ENCODE data around the gene SREBF1. TPM values are rescaled to one million over a fixed set of nuclear protein-coding genes. Genes with fewer than 3 reads are reported as not detected.

SREBF1 gene
- polyA plus RNA-seq, 4 donors, result 43.9 to 58.1 (median 50.8) TPM

GRCh38 chr17:17798573-17799255 lies 38.1 kb downstream of the SREBF1 start:
- no peak for DNase-seq (ENCODE audit: low read depth in 4 of 4, low spot score in 2 of 4)

GRCh38 chr17:17798010-17798556 lies 38.7 kb downstream of the SREBF1 start:
- DNase-seq (ENCODE audit: low read depth in 4 of 4, low spot score in 2 of 4), result no peak

GRCh38 chr17:17797119-17797809 lies 39.5 kb downstream of the SREBF1 start:
- DNase-seq (ENCODE audit: low read depth in 4 of 4, low spot score in 2 of 4), result no peak

GRCh38 chr17:17796787-17797061 lies 40.1 kb downstream of the SREBF1 start:
- no peak for DNase-seq (ENCODE audit: low read depth in 4 of 4, low spot score in 2 of 4)

GRCh38 chr17:17795946-17796786 lies 40.6 kb downstream of the SREBF1 start:
- DNase-seq (ENCODE audit: low read depth in 4 of 4, low spot score in 2 of 4), result no peak

GRCh38 chr17:17795296-17795695 lies 41.5 kb downstream of the SREBF1 start:
- no peak for DNase-seq (ENCODE audit: low read depth in 4 of 4, low spot score in 2 of 4)

GRCh38 chr17:17794382-17794781 lies 42.4 kb downstream of the SREBF1 start:
- DNase-seq (ENCODE audit: low read depth in 4 of 4, low spot score in 2 of 4), result no peak

GRCh38 chr17:17793378-17794214 lies 43.2 kb downstream of the SREBF1 start:
- DNase-seq (ENCODE audit: low read depth in 4 of 4, low spot score in 2 of 4), result no peak

GRCh38 chr17:17792551-17793377 lies 44.0 kb downstream of the SREBF1 start:
- DNase-seq (ENCODE audit: low read depth in 4 of 4, low spot score in 2 of 4), result no peak

GRCh38 chr17:17792037-17792550 lies 44.7 kb downstream of the SREBF1 start:
- DNase-seq (ENCODE audit: low read depth in 4 of 4, low spot score in 2 of 4), result no peak

- no peak for DNase-seq (ENCODE audit: low read depth in 4 of 4, low spot score in 2 of 4)
These were observed 45.9 kb downstream of the SREBF1 start for GRCh38 chr17:17790637-17791464.

GRCh38 chr17:17789828-17790636 lies 46.8 kb downstream of the SREBF1 start:
- DNase-seq (ENCODE audit: low read depth in 4 of 4, low spot score in 2 of 4), result no peak

GRCh38 chr17:17789410-17789809 lies 47.4 kb downstream of the SREBF1 start:
- no peak for DNase-seq (ENCODE audit: low read depth in 4 of 4, low spot score in 2 of 4)

GRCh38 chr17:17788967-17789366 lies 47.8 kb downstream of the SREBF1 start:
- no peak for DNase-seq (ENCODE audit: low read depth in 4 of 4, low spot score in 2 of 4)

- DNase-seq (ENCODE audit: low read depth in 4 of 4, low spot score in 2 of 4), result no peak
These were observed 49.2 kb downstream of the SREBF1 start for GRCh38 chr17:17787568-17787967.

- DNase-seq (ENCODE audit: low read depth in 4 of 4, low spot score in 2 of 4), result no peak
These were observed 49.8 kb downstream of the SREBF1 start for GRCh38 chr17:17786998-17787397.

- no peak for DNase-seq (ENCODE audit: low read depth in 4 of 4, low spot score in 2 of 4)
These were observed 51.4 kb downstream of the SREBF1 start for GRCh38 chr17:17785407-17785806.
